Neural cell (in vitro differentiated cells): ENCODE results near the gene RTTN. TPM values are rescaled to one million over a fixed set of nuclear protein-coding genes. Genes with fewer than 3 reads are reported as not detected.

ENCODE experiments used
- H2AFZ ChIP-seq: fragments of 200-600, 300-800 bp; sonication (generic), shearing (Covaris generic); 2 replicates; pipeline ENCODE4 v1.6.0; 2014; ENCODE audit warnings: low read depth, mild to moderate bottlenecking, antibody characterized with exemption, low read length, moderate library complexity
- H3F3A ChIP-seq: fragments of 200-600 bp; shearing (Covaris generic); 2 replicates; pipeline ENCODE4 v1.6.1; 2016; ENCODE audit warnings: mild to moderate bottlenecking, moderate library complexity, mixed read lengths, antibody characterized with exemption, low read length; ENCODE audit not compliant: insufficient read depth, poor library complexity, severe bottlenecking
- H3K27ac ChIP-seq: fragments of 200-600, 300-800 bp; sonication (generic), shearing (Covaris generic); 2 replicates; pipeline ENCODE4 v1.5.1; 2014; ENCODE audit warnings: mild to moderate bottlenecking, low read length, moderate library complexity
- H3K27me3 ChIP-seq: fragments of 300-800, 200-600 bp; sonication (generic), shearing (Covaris generic); 2 replicates; pipeline ENCODE4 v1.6.0; 2014; ENCODE audit warnings: mild to moderate bottlenecking, low read depth, low read length, moderate library complexity; ENCODE audit not compliant: insufficient read depth
- H3K36me3 ChIP-seq: fragments of 300-800, 200-600 bp; sonication (generic), shearing (Covaris generic); 2 replicates; pipeline ENCODE4 v1.5.1; 2014; ENCODE audit warnings: mild to moderate bottlenecking, antibody characterized with exemption, low read length, moderate library complexity; ENCODE audit not compliant: insufficient read depth
- H3K4me2 ChIP-seq: fragments of 300-800, 200-600 bp; sonication (generic), shearing (Covaris generic); 2 replicates; pipeline ENCODE4 v1.6.0; 2014; ENCODE audit warnings: mild to moderate bottlenecking, low read length
- H3K4me3 ChIP-seq: fragments of 300-800, 200-600 bp; sonication (generic), shearing (Covaris generic); 2 replicates; pipeline ENCODE4 v1.5.1; 2014; ENCODE audit warnings: mild to moderate bottlenecking, low read length, moderate library complexity
- H3K79me2 ChIP-seq: fragments of 200-600 bp; shearing (Covaris generic); replicated peaks from 2 replicates; pipeline ENCODE4 v1.6.0; 2014; ENCODE audit warnings: mild to moderate bottlenecking, low read length, moderate library complexity; ENCODE audit not compliant: insufficient read depth
- H3K9ac ChIP-seq: fragments of 300-800, 200-600 bp; sonication (generic), shearing (Covaris generic); 2 replicates; pipeline ENCODE4 v1.6.1; 2016; ENCODE audit warnings: mild to moderate bottlenecking, low read length, mixed read lengths
- H3K9me2 ChIP-seq: fragments of 200-600 bp; shearing (Covaris generic); 2 replicates; pipeline ENCODE4 v1.6.1; 2016; ENCODE audit warnings: mild to moderate bottlenecking, low read length, mixed read lengths; ENCODE audit not compliant: insufficient read depth
- H3K9me3 ChIP-seq: fragments of 200-600, 300-800 bp; sonication (generic), shearing (Covaris generic); 2 replicates; pipeline ENCODE4 v1.6.1; 2016; ENCODE audit warnings: mild to moderate bottlenecking, mixed run types, low read length, moderate library complexity, mixed read lengths
- H4K20me1 ChIP-seq: fragments of 200-600 bp; shearing (Covaris generic); 2 replicates; pipeline ENCODE4 v1.6.1; 2016; ENCODE audit warnings: mild to moderate bottlenecking, mixed run types; ENCODE audit not compliant: insufficient read depth
- EP300 ChIP-seq: fragments of 450-650 bp; conservative IDR thresholded peaks from 2 replicates; pipeline ENCODE4 v1.6.1; 2014; ENCODE audit warnings: antibody characterized with exemption, mild to moderate bottlenecking, moderate library complexity; ENCODE audit not compliant: poor library complexity, severe bottlenecking
- EZH2 ChIP-seq: fragments of 200-600, 300-800 bp; shearing (Covaris generic), sonication (generic); IDR thresholded peaks from 2 replicates; pipeline ENCODE4 v1.6.1; 2014; ENCODE audit warnings: antibody characterized with exemption, low read length, borderline replicate concordance, mild to moderate bottlenecking; ENCODE audit not compliant: insufficient read depth, poor library complexity, severe bottlenecking
- MXI1 ChIP-seq: fragments of 450-650 bp; conservative IDR thresholded peaks from 2 replicates; pipeline ENCODE4 v1.6.1; 2014; ENCODE audit warnings: antibody characterized with exemption, mild to moderate bottlenecking; ENCODE audit not compliant: poor library complexity, severe bottlenecking
- POLR2AphosphoS5 ChIP-seq: IDR thresholded peaks from 2 replicates; pipeline ENCODE4 v1.6.1; 2012
- RAD21 ChIP-seq: fragments of 450-650 bp; conservative IDR thresholded peaks from 2 replicates; pipeline ENCODE4 v1.6.1; 2014; ENCODE audit warnings: antibody characterized with exemption, mild to moderate bottlenecking, moderate library complexity
- SMC3 ChIP-seq: fragments of 450-650 bp; conservative IDR thresholded peaks from 2 replicates; pipeline ENCODE4 v1.6.1; 2014; ENCODE audit warnings: antibody characterized with exemption, mild to moderate bottlenecking, moderate library complexity; ENCODE audit not compliant: poor library complexity
- TAF1 ChIP-seq: IDR thresholded peaks from 2 replicates; pipeline ENCODE4 v1.6.1; 2012; ENCODE audit warnings: low read depth
- polyA plus RNA-seq: library from polyadenylated mRNA; depleted of rRNA; stranded (reverse); fragments of >200 nt; gene quantifications from 2 replicates; pipeline ENCODE4 v1.2.3, GENCODE V29; 2014
- TF ChIP-seq, protein P1 (sequence below): fragments of 450-650 bp; IDR thresholded peaks from 2 replicates; pipeline ENCODE4 v1.5.1; 2014; ENCODE audit warnings: antibody characterized with exemption, mild to moderate bottlenecking, moderate library complexity; ENCODE audit not compliant: poor library complexity, severe bottlenecking
- TF ChIP-seq, protein P2 (sequence below): IDR thresholded peaks from 2 replicates; pipeline ENCODE4 v1.6.1; 2012; ENCODE audit warnings: borderline replicate concordance

Gene RTTN
- polyA plus RNA-seq, 1 donor from 2014 or later = 24.2 TPM

DNA sequence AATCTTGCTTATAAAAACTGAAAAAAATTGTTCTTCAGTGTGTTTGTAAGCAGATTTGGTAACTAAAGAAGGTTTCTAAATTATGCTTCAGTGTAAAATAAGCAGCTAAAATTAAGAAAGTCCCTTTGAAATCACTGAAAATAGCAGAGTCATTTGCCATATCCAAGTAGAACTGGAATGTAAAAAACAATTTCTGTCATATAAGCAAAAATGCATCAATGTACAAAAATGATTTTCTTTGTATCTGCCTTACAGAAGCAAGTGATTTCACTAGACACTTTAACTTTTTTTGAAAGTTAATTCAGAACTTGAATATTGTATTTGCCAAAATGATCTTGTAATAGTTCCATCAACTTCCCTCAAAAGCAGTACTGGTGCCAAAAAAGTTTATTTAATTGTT lies 136.1 kb downstream of the RTTN start:
- no peaks in the 10 kb centered on the region for H3F3A ChIP-seq
- no peak overlapping the region for H2AFZ ChIP-seq
- no peak overlapping the region for H3K9ac ChIP-seq
- H3K27me3 ChIP-seq = no peaks in the 10 kb centered on the region
- H3K27ac ChIP-seq = no peak overlapping the region
- no peaks in the 10 kb centered on the region for H3K9me3 ChIP-seq
- H3K9me2 ChIP-seq = no peaks in the 10 kb centered on the region
- H3K79me2 ChIP-seq = no peaks in the 10 kb centered on the region
- no peak overlapping the region for H3K4me2 ChIP-seq
- TF ChIP-seq EZH2 (no peak), MXI1 (no peak), POLR2AphosphoS5 (no peak), TAF1 (no peak), RAD21 (no peak), EP300 (no peak), SMC3 (no peak)
- TF ChIP-seq, protein P1, sequence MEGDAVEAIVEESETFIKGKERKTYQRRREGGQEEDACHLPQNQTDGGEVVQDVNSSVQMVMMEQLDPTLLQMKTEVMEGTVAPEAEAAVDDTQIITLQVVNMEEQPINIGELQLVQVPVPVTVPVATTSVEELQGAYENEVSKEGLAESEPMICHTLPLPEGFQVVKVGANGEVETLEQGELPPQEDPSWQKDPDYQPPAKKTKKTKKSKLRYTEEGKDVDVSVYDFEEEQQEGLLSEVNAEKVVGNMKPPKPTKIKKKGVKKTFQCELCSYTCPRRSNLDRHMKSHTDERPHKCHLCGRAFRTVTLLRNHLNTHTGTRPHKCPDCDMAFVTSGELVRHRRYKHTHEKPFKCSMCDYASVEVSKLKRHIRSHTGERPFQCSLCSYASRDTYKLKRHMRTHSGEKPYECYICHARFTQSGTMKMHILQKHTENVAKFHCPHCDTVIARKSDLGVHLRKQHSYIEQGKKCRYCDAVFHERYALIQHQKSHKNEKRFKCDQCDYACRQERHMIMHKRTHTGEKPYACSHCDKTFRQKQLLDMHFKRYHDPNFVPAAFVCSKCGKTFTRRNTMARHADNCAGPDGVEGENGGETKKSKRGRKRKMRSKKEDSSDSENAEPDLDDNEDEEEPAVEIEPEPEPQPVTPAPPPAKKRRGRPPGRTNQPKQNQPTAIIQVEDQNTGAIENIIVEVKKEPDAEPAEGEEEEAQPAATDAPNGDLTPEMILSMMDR = no peak
- TF ChIP-seq, protein P2, sequence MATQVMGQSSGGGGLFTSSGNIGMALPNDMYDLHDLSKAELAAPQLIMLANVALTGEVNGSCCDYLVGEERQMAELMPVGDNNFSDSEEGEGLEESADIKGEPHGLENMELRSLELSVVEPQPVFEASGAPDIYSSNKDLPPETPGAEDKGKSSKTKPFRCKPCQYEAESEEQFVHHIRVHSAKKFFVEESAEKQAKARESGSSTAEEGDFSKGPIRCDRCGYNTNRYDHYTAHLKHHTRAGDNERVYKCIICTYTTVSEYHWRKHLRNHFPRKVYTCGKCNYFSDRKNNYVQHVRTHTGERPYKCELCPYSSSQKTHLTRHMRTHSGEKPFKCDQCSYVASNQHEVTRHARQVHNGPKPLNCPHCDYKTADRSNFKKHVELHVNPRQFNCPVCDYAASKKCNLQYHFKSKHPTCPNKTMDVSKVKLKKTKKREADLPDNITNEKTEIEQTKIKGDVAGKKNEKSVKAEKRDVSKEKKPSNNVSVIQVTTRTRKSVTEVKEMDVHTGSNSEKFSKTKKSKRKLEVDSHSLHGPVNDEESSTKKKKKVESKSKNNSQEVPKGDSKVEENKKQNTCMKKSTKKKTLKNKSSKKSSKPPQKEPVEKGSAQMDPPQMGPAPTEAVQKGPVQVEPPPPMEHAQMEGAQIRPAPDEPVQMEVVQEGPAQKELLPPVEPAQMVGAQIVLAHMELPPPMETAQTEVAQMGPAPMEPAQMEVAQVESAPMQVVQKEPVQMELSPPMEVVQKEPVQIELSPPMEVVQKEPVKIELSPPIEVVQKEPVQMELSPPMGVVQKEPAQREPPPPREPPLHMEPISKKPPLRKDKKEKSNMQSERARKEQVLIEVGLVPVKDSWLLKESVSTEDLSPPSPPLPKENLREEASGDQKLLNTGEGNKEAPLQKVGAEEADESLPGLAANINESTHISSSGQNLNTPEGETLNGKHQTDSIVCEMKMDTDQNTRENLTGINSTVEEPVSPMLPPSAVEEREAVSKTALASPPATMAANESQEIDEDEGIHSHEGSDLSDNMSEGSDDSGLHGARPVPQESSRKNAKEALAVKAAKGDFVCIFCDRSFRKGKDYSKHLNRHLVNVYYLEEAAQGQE = no peak
- no peaks in the 10 kb centered on the region for H4K20me1 ChIP-seq
- H3K36me3 ChIP-seq = no peaks in the 10 kb centered on the region
- H3K4me3 ChIP-seq = no peak overlapping the region

DNA sequence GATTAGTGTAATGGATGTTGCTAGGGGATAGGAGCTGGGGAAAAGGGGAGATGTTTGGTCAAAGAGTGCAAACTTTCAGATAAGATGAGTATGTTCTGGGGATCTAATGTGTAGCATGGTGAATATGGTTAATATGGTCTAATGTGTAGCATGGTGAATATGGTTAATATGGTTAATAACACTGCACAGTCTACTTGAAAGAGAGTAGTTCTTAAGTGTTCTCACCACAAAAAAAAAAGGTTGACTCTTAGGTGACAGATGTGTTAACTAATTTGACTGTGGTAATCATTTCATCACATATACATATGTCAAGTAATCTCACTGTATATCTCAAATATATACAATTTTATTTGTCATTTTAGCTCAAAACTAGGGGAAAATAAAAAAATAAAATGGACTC lies 136.5 kb downstream of the RTTN start:
- Histone ChIP-seq H2AFZ (no peak overlapping the region), H3F3A (no peaks in the 10 kb centered on the region)
- TF ChIP-seq TAF1 (no peak), SMC3 (no peak), EZH2 (no peak), RAD21 (no peak), MXI1 (no peak), POLR2AphosphoS5 (no peak)
- TF ChIP-seq, protein P1 = no peak
- TF ChIP-seq, protein P2 = no peak

More for the DNA sequence above, 136.5 kb downstream of the RTTN start:
- no peaks in the 10 kb centered on the region for H3K79me2 ChIP-seq
- H3K4me2 ChIP-seq = no peak overlapping the region
- H3K4me3 ChIP-seq = no peak overlapping the region
- H3K27me3 ChIP-seq = no peaks in the 10 kb centered on the region
- H3K9me2 ChIP-seq = no peaks in the 10 kb centered on the region
- H3K9me3 ChIP-seq = no peaks in the 10 kb centered on the region
- H3K27ac ChIP-seq = no peak overlapping the region
- H3K9ac ChIP-seq = no peak overlapping the region
- no peaks in the 10 kb centered on the region for H3K36me3 ChIP-seq
- H4K20me1 ChIP-seq = no peaks in the 10 kb centered on the region
